Panc1 (cell line): Measurements from ENCODE around the gene HLA-DOB.

Experiments
- CTCF ChIP-seq: fragments of 450-650 bp; IDR thresholded peaks from 2 replicates; pipeline ENCODE4 v1.5.1; 2017; ENCODE audit warnings: mild to moderate bottlenecking
- POLR2AphosphoS5 ChIP-seq: IDR thresholded peaks from 2 replicates; pipeline ENCODE4 v1.6.1; 2012; ENCODE audit warnings: mild to moderate bottlenecking, low read depth, low read length, moderate library complexity
- REST ChIP-seq, 2 experiments: IDR thresholded peaks; 2 replicates each; pipeline ENCODE4 v1.6.1; 2011 to 2012; ENCODE audit warnings: low read depth in 2 of 2, control low read depth in 1 of 2, low read length in 1 of 2, mild to moderate bottlenecking in 1 of 2, moderate library complexity in 1 of 2; ENCODE audit not compliant: insufficient read depth in 1 of 2
- SIN3A ChIP-seq: IDR thresholded peaks from 2 replicates; pipeline ENCODE4 v1.6.1; 2012; ENCODE audit warnings: low read depth, mild to moderate bottlenecking, low read length, moderate library complexity, borderline replicate concordance; ENCODE audit not compliant: insufficient read depth
- TCF7L2 ChIP-seq: IDR thresholded peaks from 2 replicates; pipeline ENCODE4 v1.6.1; 2011; ENCODE audit warnings: mild to moderate bottlenecking, low read depth, low read length, inconsistent platforms

GRCh38 chr6:32827025-32827424 lies 10.2 kb upstream of the HLA-DOB start:
- TF ChIP-seq REST (IDR thresholded peaks at IDR 0.05; ENCODE audit: insufficient read depth in 1 of 2, low read depth in 2 of 2, low read length in 1 of 2) (no peak), CTCF (no peak), SIN3A (no peak), POLR2AphosphoS5 (no peak), TCF7L2 (no peak)
